ENCODE results near the gene ERCC6. TPM values are rescaled to one million over a fixed set of nuclear protein-coding genes. Genes with fewer than 3 reads are reported as not detected.

The ERCC6 gene
- total RNA-seq, 1 experiment from 2014 or later, result 18.2 TPM

DNA sequence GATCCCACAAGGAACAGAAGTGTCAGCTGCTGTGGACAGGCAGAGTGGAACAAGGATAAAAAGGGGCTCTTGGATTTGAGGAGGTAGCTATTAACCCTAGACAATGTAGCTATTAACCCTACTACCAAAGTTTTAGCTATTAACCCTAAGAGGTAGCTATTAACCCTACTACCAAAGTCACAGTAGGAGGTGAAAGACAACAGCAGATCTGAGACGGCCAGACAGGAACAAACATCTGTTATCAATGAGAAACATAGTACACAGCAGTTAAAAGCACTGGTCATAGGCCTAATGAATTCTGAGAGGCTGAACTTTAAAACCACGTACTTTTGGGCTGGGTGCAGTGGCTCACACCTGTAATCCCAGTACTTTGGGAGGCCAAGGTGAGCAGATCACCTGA, 11.9 kb downstream of the ERCC6 start:
- no peaks in the 10 kb centered on the region for H3K27me3 Mint-ChIP-seq (ENCODE audit: low read depth)
- Histone ChIP-seq H3K9ac (ENCODE audit: extremely low read depth, insufficient read length, low read length) (no peak overlapping the region), H4K20me1 (ENCODE audit: control insufficient read depth, insufficient read depth, insufficient read length) (peaks cover 3% of the 10 kb centered on the region), H3T11ph (ENCODE audit: low read length) (no peak overlapping the region), H2AFZ (ENCODE audit: low read length) (no peak overlapping the region), H2BK15ac (ENCODE audit: low read depth, low read length) (no peak overlapping the region), H3K4me2 (ENCODE audit: insufficient read depth, insufficient read length, low read length) (no peak overlapping the region), H3K79me1 (ENCODE audit: insufficient read depth, low read depth, low read length, poor library complexity, severe bottlenecking) (no peaks in the 10 kb centered on the region), H3K23me2 (ENCODE audit: insufficient read length, low read depth, low read length, poor library complexity, severe bottlenecking) (no peaks in the 10 kb centered on the region), H3K27ac (ENCODE audit: insufficient read length, low read depth, low read length) (no peak overlapping the region), H2BK20ac (ENCODE audit: low read depth, low read length, poor library complexity, severe bottlenecking) (no peak overlapping the region), H3K23ac (ENCODE audit: insufficient read length, low read depth, low read length) (no peak overlapping the region), H3K79me2 (ENCODE audit: insufficient read depth, low read length) (no peaks in the 10 kb centered on the region), H3K4ac (ENCODE audit: low read depth, low read length) (no peak overlapping the region), H3K56ac (ENCODE audit: insufficient read length, low read depth, low read length) (no peak overlapping the region), H2BK5ac (ENCODE audit: insufficient read length, low read length) (no peak overlapping the region), H4K91ac (ENCODE audit: insufficient read length, low read depth, low read length) (no peak overlapping the region), H4K8ac (replicated peaks; ENCODE audit: insufficient read length, low read depth, low read length) (no peak overlapping the region), H2AK5ac (ENCODE audit: insufficient read length, low read length) (no peak overlapping the region), H3K14ac (ENCODE audit: insufficient read depth, low read length) (no peak overlapping the region), H3K4me1 (ENCODE audit: insufficient read depth, low read length) (no peaks in the 10 kb centered on the region), H3K9me3 (ENCODE audit: control insufficient read depth, low read depth, low read length) (no peaks in the 10 kb centered on the region), H2BK120ac (ENCODE audit: low read depth, low read length, poor library complexity, severe bottlenecking) (no peak overlapping the region), H3K18ac (ENCODE audit: insufficient read length, low read depth, low read length) (no peak overlapping the region), H2BK12ac (ENCODE audit: insufficient read length, low read depth, low read length) (no peak overlapping the region), H4K5ac (ENCODE audit: insufficient read length, low read depth, low read length) (no peak overlapping the region), H3K27me3 (ENCODE audit: insufficient read depth, low read length) (no peaks in the 10 kb centered on the region)
- no peak overlapping the region for H3K4me3 Mint-ChIP-seq
- no peaks in the 10 kb centered on the region for H3K9me3 Mint-ChIP-seq
- peaks cover 9 to 44% (median 40%) of the 10 kb centered on the region in 3 experiments; a peak in 6 of 7 replicates for H3K36me3 Mint-ChIP-seq (ENCODE audit: insufficient read depth in 1 of 3, low read depth in 3 of 3)
- no peak overlapping the region for H3K27ac Mint-ChIP-seq
- DNase-seq, result no peak
- WGBS (ENCODE audit: extremely low coverage, insufficient read length, low lambda C conversion rate), result no CpG with 5 or more reads among the region's 2 CpGs
- TF ChIP-seq, protein P1, sequence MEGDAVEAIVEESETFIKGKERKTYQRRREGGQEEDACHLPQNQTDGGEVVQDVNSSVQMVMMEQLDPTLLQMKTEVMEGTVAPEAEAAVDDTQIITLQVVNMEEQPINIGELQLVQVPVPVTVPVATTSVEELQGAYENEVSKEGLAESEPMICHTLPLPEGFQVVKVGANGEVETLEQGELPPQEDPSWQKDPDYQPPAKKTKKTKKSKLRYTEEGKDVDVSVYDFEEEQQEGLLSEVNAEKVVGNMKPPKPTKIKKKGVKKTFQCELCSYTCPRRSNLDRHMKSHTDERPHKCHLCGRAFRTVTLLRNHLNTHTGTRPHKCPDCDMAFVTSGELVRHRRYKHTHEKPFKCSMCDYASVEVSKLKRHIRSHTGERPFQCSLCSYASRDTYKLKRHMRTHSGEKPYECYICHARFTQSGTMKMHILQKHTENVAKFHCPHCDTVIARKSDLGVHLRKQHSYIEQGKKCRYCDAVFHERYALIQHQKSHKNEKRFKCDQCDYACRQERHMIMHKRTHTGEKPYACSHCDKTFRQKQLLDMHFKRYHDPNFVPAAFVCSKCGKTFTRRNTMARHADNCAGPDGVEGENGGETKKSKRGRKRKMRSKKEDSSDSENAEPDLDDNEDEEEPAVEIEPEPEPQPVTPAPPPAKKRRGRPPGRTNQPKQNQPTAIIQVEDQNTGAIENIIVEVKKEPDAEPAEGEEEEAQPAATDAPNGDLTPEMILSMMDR (conservative IDR thresholded peaks at IDR 0.05), result no peak
- peaks cover 12 to 23% of the 10 kb centered on the region in 2 experiments for H3K4me1 Mint-ChIP-seq
